Effector memory CD4-positive, alpha-beta T cell (primary cell): Measurements from ENCODE around the gene EDAR.

Experiments
- DNase-seq, 3 donors: peaks; one replicate each; pipeline ENCODE4 v3.0.0-alpha.2; 2020
- H3K27ac ChIP-seq: 2 replicates; pipeline ENCODE4 v1.7.0; 2013; ENCODE audit warnings: mild to moderate bottlenecking, low read length, moderate library complexity; ENCODE audit not compliant: insufficient read depth, poor library complexity, severe bottlenecking
- H3K27me3 ChIP-seq: replicated peaks from 2 replicates; pipeline ENCODE4 v1.7.0; 2013; ENCODE audit warnings: mild to moderate bottlenecking, low read length; ENCODE audit not compliant: insufficient read depth, control insufficient read depth, poor library complexity, severe bottlenecking
- H3K36me3 ChIP-seq: 2 replicates; pipeline ENCODE4 v1.7.0; 2013; ENCODE audit warnings: mild to moderate bottlenecking, low read length, moderate library complexity; ENCODE audit not compliant: control insufficient read depth, insufficient read depth
- H3K4me1 ChIP-seq: 2 replicates; pipeline ENCODE4 v1.7.0; 2013; ENCODE audit warnings: low read length, mild to moderate bottlenecking; ENCODE audit not compliant: control insufficient read depth, insufficient read depth, poor library complexity, severe bottlenecking
- H3K4me3 ChIP-seq: 2 replicates; pipeline ENCODE4 v1.7.0; 2013; ENCODE audit warnings: low read length, low read depth, mild to moderate bottlenecking; ENCODE audit not compliant: insufficient read depth, poor library complexity, severe bottlenecking
- H3K9me3 ChIP-seq: 2 replicates; pipeline ENCODE4 v1.7.0; 2013; ENCODE audit warnings: mild to moderate bottlenecking, low read length, moderate library complexity; ENCODE audit not compliant: control insufficient read depth

EDAR gene

DNA sequence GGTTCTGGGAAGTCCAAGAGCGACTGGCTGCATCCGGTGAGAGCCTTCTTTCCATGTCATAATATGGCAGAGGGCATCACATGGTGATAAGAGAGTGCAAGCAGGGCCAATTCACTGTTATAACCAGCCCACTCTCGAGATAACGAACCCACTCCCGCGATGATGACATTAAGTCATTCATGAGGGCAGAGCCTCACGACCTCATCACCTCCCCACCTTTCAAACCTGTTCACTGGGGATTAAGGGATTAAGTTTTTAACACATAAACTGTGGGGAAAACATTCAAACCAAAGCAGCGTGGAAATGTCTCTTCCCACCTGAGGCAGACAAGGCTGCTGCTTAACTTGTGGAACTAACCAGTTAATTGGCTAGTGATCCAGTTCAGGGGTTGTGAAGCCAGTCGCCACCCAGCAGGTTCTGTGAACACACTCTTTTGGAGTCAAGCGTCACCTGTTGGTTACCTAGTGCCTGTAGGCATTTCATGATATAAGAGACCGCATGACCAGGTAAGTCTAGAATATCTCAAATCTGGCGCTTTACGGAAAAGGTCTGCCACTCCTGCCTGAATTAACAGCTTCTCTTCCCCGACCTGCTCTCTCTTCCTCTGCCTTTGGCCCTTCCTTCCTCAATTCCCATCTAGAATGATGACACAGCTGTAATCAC is 54.3 kb downstream of the EDAR start:
- H3K27me3 ChIP-seq: no peaks in the 10 kb centered on the region
- H3K4me1 ChIP-seq: peaks cover 8% of the 10 kb centered on the region
- no peak overlapping the region for H3K27ac ChIP-seq
- H3K36me3 ChIP-seq: no peaks in the 10 kb centered on the region
- H3K4me3 ChIP-seq: no peak overlapping the region
- H3K9me3 ChIP-seq: no peaks in the 10 kb centered on the region
- no peak for DNase-seq

DNA sequence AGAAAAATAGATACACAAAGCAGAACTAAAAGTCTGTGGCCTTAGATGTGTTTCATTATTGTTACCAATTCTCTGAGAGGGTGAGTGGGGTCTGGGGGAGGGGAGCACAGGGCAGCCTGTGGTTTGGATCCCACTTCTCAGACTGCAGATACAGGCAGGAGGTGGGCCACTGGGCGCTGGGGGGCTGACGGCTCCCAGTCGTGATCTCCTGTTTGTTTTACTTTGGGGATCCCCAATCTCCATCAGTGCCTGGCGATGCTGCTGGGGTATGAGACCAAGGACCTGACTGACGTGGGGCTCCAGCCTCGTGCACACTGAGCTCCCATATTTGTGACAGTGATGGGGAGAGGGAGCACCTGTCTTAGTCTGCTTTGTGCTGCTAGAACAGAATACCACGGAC is 54.9 kb downstream of the EDAR start:
- Histone ChIP-seq H3K4me3 (no peak overlapping the region), H3K36me3 (no peaks in the 10 kb centered on the region), H3K9me3 (no peaks in the 10 kb centered on the region), H3K4me1 (peaks cover 8% of the 10 kb centered on the region), H3K27me3 (no peaks in the 10 kb centered on the region), H3K27ac (no peak overlapping the region)
- DNase-seq: no peak

DNA sequence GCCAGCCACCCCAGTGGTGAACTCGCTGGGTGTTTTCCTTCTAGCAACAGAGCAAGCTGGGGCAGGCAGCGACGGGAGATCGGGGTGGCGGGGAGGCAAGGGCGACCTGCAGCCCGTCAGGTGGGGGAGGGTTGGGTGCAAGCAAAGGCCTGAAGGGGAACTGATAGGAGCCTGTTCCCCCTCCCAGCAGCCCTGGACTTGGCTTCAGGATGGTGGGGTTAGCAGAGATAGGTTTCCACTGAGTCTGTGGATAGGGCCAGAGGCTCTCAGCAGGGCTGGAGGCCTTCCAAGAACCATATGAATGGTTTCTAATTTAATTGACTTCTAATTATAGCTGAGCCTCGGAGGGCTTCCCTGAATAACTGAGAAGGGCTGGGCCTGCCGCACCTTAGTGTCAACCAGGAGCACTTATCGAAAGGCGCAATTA is 55.3 kb downstream of the EDAR start:
- no peaks in the 10 kb centered on the region for H3K9me3 ChIP-seq
- peaks cover 8% of the 10 kb centered on the region for H3K4me1 ChIP-seq
- H3K36me3 ChIP-seq: no peaks in the 10 kb centered on the region
- no peak overlapping the region for H3K4me3 ChIP-seq
- H3K27ac ChIP-seq: no peak overlapping the region
- no peaks in the 10 kb centered on the region for H3K27me3 ChIP-seq
- DNase-seq: no peak

DNA sequence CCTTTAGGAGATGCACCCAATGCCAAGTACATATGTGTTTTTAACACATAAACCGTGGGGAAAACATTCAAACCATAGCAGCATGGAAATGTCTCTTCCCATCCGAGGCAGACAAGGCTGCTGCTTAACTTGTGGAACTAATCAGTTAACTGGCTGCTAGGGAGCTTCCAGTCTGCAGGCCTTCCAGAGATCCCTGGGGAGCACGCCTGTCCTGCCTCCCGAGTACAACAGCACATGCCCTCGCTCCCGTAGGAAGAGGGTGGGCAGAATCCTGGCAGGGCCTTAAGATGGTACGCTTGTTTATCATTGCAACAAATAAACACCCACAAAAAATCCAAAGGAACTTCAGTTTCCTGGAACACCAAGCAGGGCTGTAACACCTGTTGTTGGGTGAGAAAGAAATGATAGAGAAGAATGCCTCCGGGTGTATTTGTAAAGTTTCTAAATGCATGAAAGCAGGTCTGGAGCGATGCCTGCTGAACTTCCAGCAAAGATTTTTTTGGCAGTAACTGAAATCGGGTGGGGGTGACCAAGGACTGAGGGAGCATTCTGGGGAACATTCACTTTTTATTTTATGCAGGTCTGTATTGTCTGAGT is 56.2 kb downstream of the EDAR start:
- DNase-seq: no peak
- Histone ChIP-seq H3K27ac (no peak overlapping the region), H3K4me3 (no peak overlapping the region), H3K9me3 (no peaks in the 10 kb centered on the region), H3K27me3 (no peaks in the 10 kb centered on the region), H3K4me1 (peaks cover 3% of the 10 kb centered on the region), H3K36me3 (no peaks in the 10 kb centered on the region)

DNA sequence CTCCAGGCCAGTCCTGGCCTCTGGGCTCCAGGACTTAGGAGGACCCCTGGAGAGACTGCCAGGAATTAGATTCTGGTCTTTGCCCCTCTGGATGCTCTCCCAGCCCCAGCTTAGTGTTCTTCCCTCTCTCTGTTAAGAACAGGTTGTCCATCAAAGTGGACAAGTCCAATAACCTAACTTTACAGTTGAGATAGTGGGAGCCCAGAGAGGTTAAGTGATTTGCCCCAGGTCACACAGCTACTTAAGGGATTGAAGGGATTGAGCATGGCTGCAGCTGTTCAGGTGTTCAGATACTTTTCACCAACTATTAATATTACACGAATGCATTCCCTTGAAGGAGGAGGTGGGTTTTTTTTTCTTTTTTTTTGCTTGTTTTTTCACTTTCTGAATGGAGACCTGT is 57.6 kb downstream of the EDAR start:
- H3K36me3 ChIP-seq: no peaks in the 10 kb centered on the region
- H3K4me1 ChIP-seq: no peaks in the 10 kb centered on the region
- DNase-seq: no peak
- no peak overlapping the region for H3K27ac ChIP-seq
- no peaks in the 10 kb centered on the region for H3K9me3 ChIP-seq
- H3K4me3 ChIP-seq: no peak overlapping the region
- no peaks in the 10 kb centered on the region for H3K27me3 ChIP-seq

DNA sequence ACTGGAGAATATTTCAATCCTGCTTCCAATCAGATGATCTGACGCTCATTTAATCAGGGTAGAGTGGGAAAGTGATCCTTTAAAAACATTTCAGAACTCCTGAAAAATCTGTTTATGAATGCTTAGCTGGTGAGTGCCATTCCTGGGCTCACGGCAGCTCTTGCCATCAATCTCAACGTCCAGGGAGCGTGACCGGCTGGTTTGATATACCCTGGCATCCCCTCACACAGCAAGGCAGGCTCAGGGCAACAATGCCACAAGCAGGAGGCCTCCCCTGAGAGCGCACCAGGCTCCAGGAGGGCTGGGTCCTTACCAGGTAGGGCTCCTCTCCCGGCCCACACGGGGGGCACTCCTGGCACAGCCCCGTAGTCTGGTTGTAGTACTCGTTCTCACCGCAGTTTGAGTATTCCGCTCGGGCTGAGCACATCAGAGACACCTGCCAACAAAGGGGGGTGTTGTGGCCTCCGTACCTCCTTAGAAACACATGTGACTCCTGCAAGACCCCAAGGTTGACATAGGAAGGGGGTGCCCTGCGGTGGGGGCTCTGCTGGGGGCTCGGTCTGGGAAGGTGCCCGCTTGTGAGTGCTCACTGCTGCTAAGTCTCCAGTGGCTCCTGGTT is 59.1 kb downstream of the EDAR start:
- DNase-seq: no peak
- Histone ChIP-seq H3K4me1 (no peaks in the 10 kb centered on the region), H3K4me3 (no peak overlapping the region), H3K36me3 (no peaks in the 10 kb centered on the region), H3K9me3 (no peaks in the 10 kb centered on the region), H3K27me3 (no peaks in the 10 kb centered on the region), H3K27ac (no peak overlapping the region)

DNA sequence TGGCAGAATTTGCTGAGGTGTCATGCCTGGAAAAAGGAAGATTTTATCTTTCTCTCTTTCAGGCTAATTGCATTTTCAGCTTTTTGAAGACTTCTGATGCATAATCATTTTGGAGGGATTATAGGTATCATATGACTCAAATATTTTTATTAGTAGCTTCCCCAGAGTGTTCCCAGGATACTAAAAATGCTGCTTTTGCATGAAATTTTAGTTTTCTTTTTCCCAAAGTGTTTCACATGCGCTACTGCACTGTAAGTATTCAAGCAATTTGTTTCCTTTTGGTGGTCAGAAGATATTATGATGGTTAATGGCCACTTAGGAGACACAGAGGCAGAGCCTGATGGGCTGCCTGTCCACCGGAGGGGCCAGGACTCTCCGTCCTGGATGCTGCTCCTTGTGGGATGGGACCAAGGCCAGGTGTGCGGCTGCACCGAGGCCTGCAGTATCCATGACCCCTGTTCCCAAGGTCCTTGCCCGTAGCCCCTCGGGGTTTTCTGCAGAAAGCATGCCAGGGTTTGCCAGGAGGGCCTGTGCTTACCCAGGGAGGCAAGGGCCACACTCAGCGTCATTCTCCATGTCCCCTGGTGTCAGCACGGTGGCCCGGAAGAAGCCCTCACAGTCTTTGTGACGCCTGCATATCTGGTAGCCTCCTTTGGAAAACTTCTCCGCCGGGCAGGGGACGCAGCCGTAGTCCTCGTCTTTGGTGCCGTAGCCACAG is 60.2 kb downstream of the EDAR start:
- H3K27me3 ChIP-seq: no peaks in the 10 kb centered on the region
- no peaks in the 10 kb centered on the region for H3K36me3 ChIP-seq
- no peak overlapping the region for H3K4me3 ChIP-seq
- DNase-seq: no peak
- no peaks in the 10 kb centered on the region for H3K9me3 ChIP-seq
- no peaks in the 10 kb centered on the region for H3K4me1 ChIP-seq
- H3K27ac ChIP-seq: no peak overlapping the region

DNA sequence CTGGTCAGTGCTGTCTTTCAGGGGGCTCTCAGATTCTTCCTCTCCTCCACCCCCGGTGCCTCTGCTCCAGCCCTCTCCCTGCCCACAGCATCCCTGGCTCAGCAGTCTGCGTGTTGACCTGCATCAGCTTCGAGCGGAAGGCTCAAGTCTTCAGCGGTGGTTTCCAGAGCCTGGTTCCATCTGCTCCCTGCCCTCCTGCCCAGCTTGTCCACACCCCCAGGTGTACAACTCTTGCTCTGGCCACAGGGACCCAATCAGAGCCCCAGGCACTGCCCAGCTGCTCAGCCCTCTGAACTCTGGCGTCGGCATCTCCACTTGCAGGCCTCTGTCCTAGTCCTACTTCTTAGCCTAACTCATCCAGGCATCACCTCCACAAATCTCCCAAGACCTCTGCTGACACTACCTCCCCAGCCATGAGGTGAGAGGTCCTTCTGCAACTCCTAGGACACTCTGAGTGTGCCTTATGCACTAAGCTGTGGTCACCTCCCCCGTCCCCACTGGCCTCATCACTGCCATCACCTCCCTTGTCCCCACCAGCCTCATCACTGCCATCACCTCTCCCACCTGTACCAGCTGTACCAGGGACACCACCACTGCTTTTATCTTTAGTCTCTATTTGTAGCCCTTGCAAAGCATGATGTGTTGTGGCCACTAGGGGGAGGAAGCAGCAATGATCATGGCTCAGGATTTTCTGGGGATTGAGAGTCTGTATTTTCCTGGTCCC is 60.9 kb downstream of the EDAR start:
- Histone ChIP-seq H3K36me3 (no peaks in the 10 kb centered on the region), H3K4me3 (no peak overlapping the region), H3K27ac (no peak overlapping the region), H3K9me3 (no peaks in the 10 kb centered on the region), H3K27me3 (no peaks in the 10 kb centered on the region), H3K4me1 (no peaks in the 10 kb centered on the region)
- DNase-seq: peak in 1 of 3 donors; percentile 11

DNA sequence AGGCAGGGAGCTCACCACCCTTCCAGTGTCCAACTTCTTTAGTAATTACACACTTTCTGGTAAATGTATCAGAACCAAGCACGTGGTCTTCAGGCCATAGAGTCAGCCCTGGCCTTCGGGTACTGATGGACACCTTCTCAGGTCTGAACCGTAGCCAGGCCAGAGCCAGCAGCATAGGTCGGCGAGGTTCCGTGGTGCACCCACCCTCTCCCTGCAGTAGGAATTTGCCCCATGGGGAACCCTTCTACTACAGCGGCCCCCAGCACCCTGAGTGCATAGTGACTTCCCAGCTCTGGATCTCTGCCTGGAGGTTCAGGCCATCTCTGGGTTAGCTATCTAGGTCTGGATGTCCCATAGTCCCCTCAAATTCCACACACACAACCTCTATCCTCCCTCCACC is 61.6 kb downstream of the EDAR start:
- H3K4me1 ChIP-seq: no peaks in the 10 kb centered on the region
- H3K27ac ChIP-seq: no peak overlapping the region
- H3K9me3 ChIP-seq: no peaks in the 10 kb centered on the region
- no peak overlapping the region for H3K4me3 ChIP-seq
- DNase-seq: no peak
- no peaks in the 10 kb centered on the region for H3K27me3 ChIP-seq
- H3K36me3 ChIP-seq: no peaks in the 10 kb centered on the region
